Gastroesophageal sphincter (tissue), 2 donors: ENCODE data around the gene SMAD9.

ENCODE experiments used
- POLR2A ChIP-seq, 2 donors: fragments of 450-650 bp; IDR thresholded peaks; one replicate each; pipeline ENCODE4 v1.6.1; 2017; ENCODE audit warnings: antibody characterized with exemption in 2 of 2, mild to moderate bottlenecking in 2 of 2, moderate library complexity in 1 of 2
- POLR2AphosphoS5 ChIP-seq: sonication (generic); formaldehyde crosslinking; IDR thresholded peaks from one replicate; pipeline ENCODE4 v1.6.1; 2017; ENCODE audit warnings: antibody characterized with exemption

- no peak for TF ChIP-seq POLR2AphosphoS5
- TF ChIP-seq POLR2A (IDR thresholded peaks at IDR 0.05) = no peak
Measured at GRCh38 chr13:36796052-36796451, 124.0 kb downstream of the SMAD9 start.
